SJCRH30 (cell line): ENCODE data around the gene TRMT2A. TPM values are rescaled to one million over a fixed set of nuclear protein-coding genes. Genes with fewer than 3 reads are reported as not detected.

ENCODE experiments used
- DNase-seq, 2 experiments: peaks; one replicate each; pipeline ENCODE4 v3.0.0-alpha.2; 2015 to 2020
- H3K27ac ChIP-seq: fragments of 250-450 bp; sonication (Bioruptor Pico); 2 replicates; pipeline ENCODE4 v1.5.1; 2020; ENCODE audit warnings: mild to moderate bottlenecking, moderate library complexity
- H3K27me3 ChIP-seq: fragments of 250-450 bp; sonication (Bioruptor Pico); 2 replicates; pipeline ENCODE4 v1.5.1; 2020; ENCODE audit warnings: mild to moderate bottlenecking, moderate library complexity
- H3K36me3 ChIP-seq: fragments of 250-450 bp; sonication (Bioruptor Pico); 2 replicates; pipeline ENCODE4 v1.5.1; 2020; ENCODE audit warnings: mild to moderate bottlenecking, moderate library complexity
- H3K4me1 ChIP-seq: fragments of 250-450 bp; sonication (Bioruptor Pico); 2 replicates; pipeline ENCODE4 v1.5.1; 2020; ENCODE audit warnings: mild to moderate bottlenecking, moderate library complexity
- H3K4me3 ChIP-seq: fragments of 250-450 bp; sonication (Bioruptor Pico); 2 replicates; pipeline ENCODE4 v1.5.1; 2020; ENCODE audit warnings: mild to moderate bottlenecking, moderate library complexity
- H3K9me3 ChIP-seq: fragments of 250-450 bp; sonication (Bioruptor Pico); replicated peaks from 2 replicates; pipeline ENCODE4 v1.5.1; 2020; ENCODE audit warnings: mild to moderate bottlenecking, moderate library complexity
- total RNA-seq: library from RNA; depleted of rRNA; stranded (reverse); fragments of >200 nt; shearing (Covaris generic); gene quantifications from 2 replicates; pipeline ENCODE4 v1.2.3, GENCODE V29; 2014

The TRMT2A gene
- total RNA-seq, 1 experiment from 2014 or later, result 28.3 TPM

GRCh38 chr22:20099099-20099711 lies 17.8 kb downstream of the TRMT2A start:
- Histone ChIP-seq H3K27me3 (no peaks in the 10 kb centered on the region), H3K27ac (no peak overlapping the region), H3K36me3 (peaks cover 74% of the 10 kb centered on the region), H3K4me3 (no peak overlapping the region), H3K9me3 (no peaks in the 10 kb centered on the region), H3K4me1 (0 out of 2 replicates have a peak, but pooled peaks cover 4% of the 10 kb centered on the region)
- no peak for DNase-seq

- no peaks in the 10 kb centered on the region for H3K27me3 ChIP-seq
- no peak overlapping the region for H3K4me3 ChIP-seq
- no peaks in the 10 kb centered on the region for H3K9me3 ChIP-seq
- no peak overlapping the region for H3K27ac ChIP-seq
- peaks cover 87% of the 10 kb centered on the region for H3K36me3 ChIP-seq
- no peaks in the 10 kb centered on the region for H3K4me1 ChIP-seq
- no peak for DNase-seq
These were observed 20.2 kb downstream of the TRMT2A start for GRCh38 chr22:20096574-20097420.

- H3K36me3 ChIP-seq, result peaks cover 94% of the 10 kb centered on the region
- H3K27ac ChIP-seq, result no peak overlapping the region
- H3K27me3 ChIP-seq, result no peaks in the 10 kb centered on the region
- no peak for DNase-seq
- H3K4me3 ChIP-seq, result no peak overlapping the region
- H3K4me1 ChIP-seq, result no peaks in the 10 kb centered on the region
- no peaks in the 10 kb centered on the region for H3K9me3 ChIP-seq
These were observed 21.5 kb downstream of the TRMT2A start for GRCh38 chr22:20095521-20095920.

GRCh38 chr22:20094197-20094807 lies 22.7 kb downstream of the TRMT2A start:
- H3K9me3 ChIP-seq, result no peaks in the 10 kb centered on the region

GRCh38 chr22:20093418-20094196 lies 23.4 kb downstream of the TRMT2A start:
- no peaks in the 10 kb centered on the region for H3K9me3 ChIP-seq
- no peaks in the 10 kb centered on the region for H3K27me3 ChIP-seq
- no peak overlapping the region for H3K27ac ChIP-seq
- H3K4me3 ChIP-seq, result no peak overlapping the region
- H3K4me1 ChIP-seq, result no peaks in the 10 kb centered on the region
- DNase-seq, result no peak
- H3K36me3 ChIP-seq, result peaks cover 99% of the 10 kb centered on the region

More at GRCh38 chr22:20094197-20094807, 22.7 kb downstream of the TRMT2A start:
- Histone ChIP-seq H3K27ac (no peak overlapping the region), H3K4me1 (no peaks in the 10 kb centered on the region), H3K27me3 (no peaks in the 10 kb centered on the region), H3K36me3 (peaks cover 97% of the 10 kb centered on the region), H3K4me3 (no peak overlapping the region)
- no peak for DNase-seq

- Histone ChIP-seq H3K4me3 (no peak overlapping the region), H3K9me3 (no peaks in the 10 kb centered on the region), H3K27me3 (no peaks in the 10 kb centered on the region), H3K36me3 (peaks cover 99% of the 10 kb centered on the region), H3K4me1 (no peaks in the 10 kb centered on the region), H3K27ac (no peak overlapping the region)
- DNase-seq, result no peak
These were observed 24.6 kb downstream of the TRMT2A start for GRCh38 chr22:20092477-20092854.

- no peaks in the 10 kb centered on the region for H3K27me3 ChIP-seq
- no peak overlapping the region for H3K4me3 ChIP-seq
- no peak for DNase-seq
- peaks cover 99% of the 10 kb centered on the region for H3K36me3 ChIP-seq
- no peaks in the 10 kb centered on the region for H3K9me3 ChIP-seq
- H3K4me1 ChIP-seq, result no peaks in the 10 kb centered on the region
- H3K27ac ChIP-seq, result no peak overlapping the region
These were observed 25.1 kb downstream of the TRMT2A start for GRCh38 chr22:20091690-20092476.

- H3K4me3 ChIP-seq, result no peak overlapping the region
- H3K9me3 ChIP-seq, result no peaks in the 10 kb centered on the region
- no peak for DNase-seq
- H3K36me3 ChIP-seq, result peaks cover 97% of the 10 kb centered on the region
- no peaks in the 10 kb centered on the region for H3K4me1 ChIP-seq
- no peaks in the 10 kb centered on the region for H3K27me3 ChIP-seq
- H3K27ac ChIP-seq, result no peak overlapping the region
These were observed 26.2 kb downstream of the TRMT2A start for GRCh38 chr22:20090730-20091240.

- Histone ChIP-seq H3K27ac (no peak overlapping the region), H3K9me3 (no peaks in the 10 kb centered on the region), H3K4me3 (no peak overlapping the region), H3K27me3 (no peaks in the 10 kb centered on the region), H3K4me1 (no peaks in the 10 kb centered on the region), H3K36me3 (peaks cover 97% of the 10 kb centered on the region)
- DNase-seq, result no peak
These were observed 26.9 kb downstream of the TRMT2A start for GRCh38 chr22:20089977-20090729.

- no peak for DNase-seq
- H3K27ac ChIP-seq, result no peak overlapping the region
- H3K9me3 ChIP-seq, result no peaks in the 10 kb centered on the region
- no peaks in the 10 kb centered on the region for H3K27me3 ChIP-seq
- H3K4me1 ChIP-seq, result no peaks in the 10 kb centered on the region
- H3K36me3 ChIP-seq, result peaks cover 91% of the 10 kb centered on the region
- no peak overlapping the region for H3K4me3 ChIP-seq
These were observed 27.6 kb downstream of the TRMT2A start for GRCh38 chr22:20089226-20089976.

GRCh38 chr22:20088263-20088648 lies 28.8 kb downstream of the TRMT2A start:
- DNase-seq, result no peak
- Histone ChIP-seq H3K4me1 (no peaks in the 10 kb centered on the region), H3K9me3 (no peaks in the 10 kb centered on the region), H3K4me3 (no peak overlapping the region), H3K27me3 (no peaks in the 10 kb centered on the region), H3K27ac (no peak overlapping the region), H3K36me3 (peaks cover 80% of the 10 kb centered on the region)

GRCh38 chr22:20087319-20088262 lies 29.4 kb downstream of the TRMT2A start:
- Histone ChIP-seq H3K9me3 (no peaks in the 10 kb centered on the region), H3K36me3 (peaks cover 74% of the 10 kb centered on the region), H3K4me3 (no peak overlapping the region), H3K4me1 (no peaks in the 10 kb centered on the region), H3K27me3 (no peaks in the 10 kb centered on the region), H3K27ac (no peak overlapping the region)
- DNase-seq, result no peak
